HepG2 (cell line): ENCODE data around the gene F12.
"Not testable (repeated sequence)": the region's sequence is repeated elsewhere in the genome, so short reads cannot be mapped to it uniquely, and the experiment has no call there.

Experiments
- HNF4A ChIP-seq: sonication (generic); formaldehyde crosslinking; IDR thresholded peaks from 2 replicates; pipeline ENCODE4 v1.4.0; 2020; ENCODE audit warnings: missing genetic modification reagents
- NAIF1 ChIP-seq: sonication (generic); formaldehyde crosslinking; IDR thresholded peaks from 2 replicates; pipeline ENCODE4 v1.5.0; 2020; ENCODE audit warnings: mild to moderate bottlenecking, missing genetic modification reagents, borderline replicate concordance
- TAF1 ChIP-seq: sonication (generic); formaldehyde crosslinking; IDR thresholded peaks from 2 replicates; pipeline ENCODE4 v1.4.0; 2020; ENCODE audit warnings: missing genetic modification reagents
- ZNF317 ChIP-seq: sonication (generic); formaldehyde crosslinking; IDR thresholded peaks from 2 replicates; pipeline ENCODE4 v1.5.0; 2020; ENCODE audit warnings: mild to moderate bottlenecking, missing genetic modification reagents
- TF ChIP-seq, protein P1 (sequence below): sonication (generic); formaldehyde crosslinking; IDR thresholded peaks from 2 replicates; pipeline ENCODE4 v1.5.0; 2020; ENCODE audit warnings: mild to moderate bottlenecking, missing genetic modification reagents, moderate library complexity
- TF ChIP-seq, protein P2 (sequence below): sonication (generic); formaldehyde crosslinking; IDR thresholded peaks from 2 replicates; pipeline ENCODE4 v1.9.0; 2021; ENCODE audit warnings: missing genetic modification reagents, mild to moderate bottlenecking, borderline replicate concordance

DNA sequence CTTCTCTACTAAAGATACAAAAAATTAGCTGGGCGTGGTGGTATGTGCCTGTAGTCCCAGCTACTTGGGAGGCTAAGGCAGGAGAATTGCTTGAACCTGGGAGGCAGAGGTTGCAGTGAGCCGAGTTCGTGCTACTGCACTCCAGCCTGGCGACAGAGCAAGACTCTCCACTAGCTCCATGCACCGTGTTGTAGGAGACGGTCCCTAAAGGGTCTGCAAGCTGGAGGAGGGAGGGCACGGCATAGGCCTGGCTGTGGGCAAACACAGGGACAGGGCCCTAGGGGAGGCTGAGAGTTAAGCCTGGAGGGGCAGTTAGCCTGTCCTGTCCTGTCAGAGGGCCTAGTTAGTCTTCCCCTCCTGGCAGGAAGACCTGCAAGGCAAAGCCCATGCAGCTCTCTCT is 48.6 kb downstream of the F12 start:
- not testable (repeated sequence) for TF ChIP-seq NAIF1 (CRISPR knock-in tag); TAF1 (CRISPR knock-in tag); ZNF317; HNF4A (CRISPR knock-in tag)
- TF ChIP-seq, protein P1, sequence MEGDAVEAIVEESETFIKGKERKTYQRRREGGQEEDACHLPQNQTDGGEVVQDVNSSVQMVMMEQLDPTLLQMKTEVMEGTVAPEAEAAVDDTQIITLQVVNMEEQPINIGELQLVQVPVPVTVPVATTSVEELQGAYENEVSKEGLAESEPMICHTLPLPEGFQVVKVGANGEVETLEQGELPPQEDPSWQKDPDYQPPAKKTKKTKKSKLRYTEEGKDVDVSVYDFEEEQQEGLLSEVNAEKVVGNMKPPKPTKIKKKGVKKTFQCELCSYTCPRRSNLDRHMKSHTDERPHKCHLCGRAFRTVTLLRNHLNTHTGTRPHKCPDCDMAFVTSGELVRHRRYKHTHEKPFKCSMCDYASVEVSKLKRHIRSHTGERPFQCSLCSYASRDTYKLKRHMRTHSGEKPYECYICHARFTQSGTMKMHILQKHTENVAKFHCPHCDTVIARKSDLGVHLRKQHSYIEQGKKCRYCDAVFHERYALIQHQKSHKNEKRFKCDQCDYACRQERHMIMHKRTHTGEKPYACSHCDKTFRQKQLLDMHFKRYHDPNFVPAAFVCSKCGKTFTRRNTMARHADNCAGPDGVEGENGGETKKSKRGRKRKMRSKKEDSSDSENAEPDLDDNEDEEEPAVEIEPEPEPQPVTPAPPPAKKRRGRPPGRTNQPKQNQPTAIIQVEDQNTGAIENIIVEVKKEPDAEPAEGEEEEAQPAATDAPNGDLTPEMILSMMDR (CRISPR knock-in tag) = not testable (repeated sequence)
- TF ChIP-seq, protein P2, sequence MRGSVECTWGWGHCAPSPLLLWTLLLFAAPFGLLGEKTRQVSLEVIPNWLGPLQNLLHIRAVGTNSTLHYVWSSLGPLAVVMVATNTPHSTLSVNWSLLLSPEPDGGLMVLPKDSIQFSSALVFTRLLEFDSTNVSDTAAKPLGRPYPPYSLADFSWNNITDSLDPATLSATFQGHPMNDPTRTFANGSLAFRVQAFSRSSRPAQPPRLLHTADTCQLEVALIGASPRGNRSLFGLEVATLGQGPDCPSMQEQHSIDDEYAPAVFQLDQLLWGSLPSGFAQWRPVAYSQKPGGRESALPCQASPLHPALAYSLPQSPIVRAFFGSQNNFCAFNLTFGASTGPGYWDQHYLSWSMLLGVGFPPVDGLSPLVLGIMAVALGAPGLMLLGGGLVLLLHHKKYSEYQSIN (CRISPR knock-in tag) = not testable (repeated sequence)
